ENCODE data around the gene TSSK1B.
"Not testable (repeated sequence)": the region's sequence is repeated elsewhere in the genome, so short reads cannot be mapped to it uniquely, and the experiment has no call there.

Gene TSSK1B

GRCh38 chr5:113434889-113435288, at the start of gene TSSK1B:
Gene TSSK1B, minus strand, starts transcription at chr5:113434989. Its CDS starts 150 bp downstream, at chr5:113434839.
- no peak for DNase-seq

GRCh38 chr5:113480243-113480642, 45.5 kb upstream of the TSSK1B start:
- no peak for DNase-seq

- DNase-seq = no peak
Observed at GRCh38 chr5:113478691-113479090, 43.9 kb upstream of the TSSK1B start.

GRCh38 chr5:113474100-113474728, 39.4 kb upstream of the TSSK1B start:
- no peak for DNase-seq

- DNase-seq = no peak
Observed at GRCh38 chr5:113463032-113463431, 28.2 kb upstream of the TSSK1B start.

GRCh38 chr5:113457106-113457505, 22.3 kb upstream of the TSSK1B start:
- not testable (repeated sequence) for DNase-seq

- no peak for DNase-seq
Observed at GRCh38 chr5:113452941-113453340, 18.2 kb upstream of the TSSK1B start.

GRCh38 chr5:113451797-113452196, 17.0 kb upstream of the TSSK1B start:
- no peak for DNase-seq

GRCh38 chr5:113450929-113451328, 16.1 kb upstream of the TSSK1B start:
- no peak for DNase-seq

GRCh38 chr5:113450462-113450861, 15.7 kb upstream of the TSSK1B start:
- DNase-seq = no peak

GRCh38 chr5:113448252-113448651, 13.5 kb upstream of the TSSK1B start:
- DNase-seq = no peak

GRCh38 chr5:113447498-113448050, 12.8 kb upstream of the TSSK1B start:
- no peak for DNase-seq

- DNase-seq = no peak
Observed at GRCh38 chr5:113446358-113446927, 11.7 kb upstream of the TSSK1B start.

GRCh38 chr5:113437111-113437510, 2.3 kb upstream of the TSSK1B start:
- DNase-seq = no peak

- DNase-seq = no peak
Observed at GRCh38 chr5:113435575-113435974, 786 bp upstream of the TSSK1B start.

GRCh38 chr5:113433862-113434612, 752 bp downstream of the TSSK1B start:
- no peak for DNase-seq

- no peak for DNase-seq
Observed at GRCh38 chr5:113433071-113433470, 1.7 kb downstream of the TSSK1B start.

- no peak for DNase-seq
Observed at GRCh38 chr5:113427871-113428574, 6.8 kb downstream of the TSSK1B start.

GRCh38 chr5:113425909-113426308, 8.9 kb downstream of the TSSK1B start:
- DNase-seq = no peak

GRCh38 chr5:113421693-113422092, 13.1 kb downstream of the TSSK1B start:
- no peak for DNase-seq

- no peak for DNase-seq
Observed at GRCh38 chr5:113405530-113405929, 29.3 kb downstream of the TSSK1B start.

- DNase-seq = no peak
Observed at GRCh38 chr5:113404269-113404668, 30.5 kb downstream of the TSSK1B start.

- DNase-seq = not testable (repeated sequence)
Observed at GRCh38 chr5:113397986-113398385, 36.8 kb downstream of the TSSK1B start.

All from activated CD4-positive, alpha-beta T cell treated with anti-CD3 and anti-CD28 coated beads, Interleukin-2, amount 50 U/mL, for 16 hours (primary cell).